Caki2 (cell line): ENCODE measurements around the gene SUCO. TPM values are rescaled to one million over a fixed set of nuclear protein-coding genes. Genes with fewer than 3 reads are reported as not detected.
A peak's percentile ranks its signal among the peaks of the same experiment; 100 is the strongest.

Source experiments
- DNase-seq: peaks from one replicate; pipeline ENCODE4 v3.0.0-alpha.2; 2015; ENCODE audit warnings: low read depth
- in situ Hi-C: cut with HindIII; loops from 2 replicates; pipeline ENCODE4 v1.10.0; 2016; ENCODE audit warnings: low sequenced_read_pairs, low pct_unique_long_range_greater_than_20kb, mixed read lengths
- total RNA-seq: library from RNA; depleted of rRNA; stranded (reverse); fragments of >200 nt; shearing (Covaris generic); gene quantifications from 2 replicates; pipeline ENCODE4 v1.2.3, GENCODE V29; 2014; ENCODE audit warnings: low replicate concordance

Gene SUCO
- total RNA-seq, 1 experiment from 2014 or later = 8.9 TPM

DNA sequence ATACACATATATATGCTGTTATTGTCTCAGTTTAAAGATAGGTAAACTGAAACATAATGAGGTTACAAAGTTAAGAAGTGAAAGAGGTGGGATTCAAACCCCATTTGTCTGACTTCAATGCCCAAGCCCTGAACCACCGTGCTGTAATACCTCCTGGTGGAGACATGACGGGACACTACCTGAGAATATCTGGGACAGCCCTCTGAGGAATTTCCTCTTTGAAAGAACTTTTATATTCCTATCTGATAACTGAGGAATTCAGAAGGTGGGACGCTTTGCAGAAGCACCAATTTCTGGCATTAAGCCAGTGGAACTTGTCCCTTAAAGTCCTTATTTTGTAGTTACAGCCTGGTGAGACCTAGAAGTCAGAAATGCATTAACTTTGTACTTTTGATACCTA lies 93.9 kb downstream of the SUCO start:
- DNase-seq = no peak
- in situ Hi-C loops = no loop called here

DNA sequence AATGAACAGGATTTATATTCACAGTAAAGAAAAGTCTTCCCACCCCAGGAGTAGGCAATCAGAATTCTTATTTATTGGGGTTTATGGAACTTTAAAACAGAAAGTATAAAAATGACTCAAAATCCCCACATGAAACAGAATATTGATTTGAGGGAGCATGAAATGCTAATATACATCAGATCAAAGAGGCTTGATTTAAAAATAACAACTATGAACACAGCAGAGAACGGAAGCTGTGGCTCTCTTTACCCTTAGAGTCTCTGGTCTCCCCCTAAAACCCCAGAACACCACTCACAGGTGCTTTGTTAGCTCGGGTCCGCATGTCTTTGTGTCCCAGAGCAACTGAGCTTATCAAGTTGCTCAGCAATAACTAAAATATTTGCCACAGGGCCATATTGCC lies 94.8 kb downstream of the SUCO start:
- DNase-seq = no peak
- in situ Hi-C loops = no loop called here

DNA sequence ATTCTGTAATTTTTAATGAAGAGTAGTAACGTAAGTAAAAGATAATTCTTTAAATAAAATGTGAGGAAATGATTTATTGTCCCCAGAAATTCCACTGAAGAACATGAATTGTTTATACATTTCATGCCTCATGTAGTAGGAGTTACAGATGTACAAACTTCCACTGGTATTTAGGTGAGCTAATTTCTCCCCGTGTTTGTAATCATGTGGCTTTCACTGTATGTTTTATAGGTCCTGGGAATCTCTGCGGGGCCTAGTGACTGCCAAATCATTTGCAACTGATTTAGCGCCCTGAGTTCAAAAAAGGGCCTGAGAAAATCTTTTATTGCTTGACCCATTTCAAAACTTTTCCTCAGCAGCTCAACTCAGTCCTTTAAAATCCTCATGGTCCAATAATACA lies 95.5 kb downstream of the SUCO start:
- DNase-seq = no peak
- in situ Hi-C loops = no loop called here

DNA sequence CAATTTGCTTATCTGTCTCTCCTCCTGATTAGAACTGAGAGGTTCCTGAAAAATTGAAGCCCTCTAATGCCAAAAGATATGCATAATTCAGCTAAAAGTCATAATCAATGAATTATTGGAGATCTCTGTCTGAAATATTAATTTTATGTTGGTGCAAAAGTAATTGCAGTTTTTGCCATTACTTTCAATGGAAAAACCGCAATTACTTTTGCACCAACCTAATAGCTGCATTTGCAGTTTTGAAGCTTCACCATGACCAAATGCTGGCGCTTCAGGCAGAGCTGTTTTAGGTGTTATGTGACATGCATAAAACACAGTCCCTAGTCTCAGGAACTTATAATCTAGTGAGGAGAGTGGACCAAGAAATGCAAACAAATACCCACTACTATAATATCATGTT lies 96.2 kb downstream of the SUCO start:
- in situ Hi-C loops = no loop called here
- DNase-seq = no peak

DNA sequence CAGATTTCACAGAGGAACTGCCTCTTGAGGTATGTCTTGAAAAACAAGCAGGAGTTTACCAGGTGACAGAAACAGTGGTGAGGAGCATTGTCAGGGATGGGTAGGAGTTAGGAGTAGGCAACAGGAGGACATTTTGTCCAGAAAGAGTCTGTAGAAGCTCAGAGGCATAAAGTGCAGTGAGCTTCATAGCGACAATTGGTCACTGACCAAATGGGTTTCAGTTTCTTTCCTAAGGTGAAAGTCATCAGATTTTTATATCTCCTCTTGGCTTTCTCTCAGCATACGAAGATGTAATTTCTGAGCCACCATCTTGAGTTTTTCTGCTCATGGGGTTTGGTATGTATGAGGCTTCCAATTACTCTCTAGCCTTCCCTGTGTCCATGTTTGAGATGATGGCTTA lies 96.7 kb downstream of the SUCO start:
- no peak for DNase-seq
- in situ Hi-C loops = no loop called here

DNA sequence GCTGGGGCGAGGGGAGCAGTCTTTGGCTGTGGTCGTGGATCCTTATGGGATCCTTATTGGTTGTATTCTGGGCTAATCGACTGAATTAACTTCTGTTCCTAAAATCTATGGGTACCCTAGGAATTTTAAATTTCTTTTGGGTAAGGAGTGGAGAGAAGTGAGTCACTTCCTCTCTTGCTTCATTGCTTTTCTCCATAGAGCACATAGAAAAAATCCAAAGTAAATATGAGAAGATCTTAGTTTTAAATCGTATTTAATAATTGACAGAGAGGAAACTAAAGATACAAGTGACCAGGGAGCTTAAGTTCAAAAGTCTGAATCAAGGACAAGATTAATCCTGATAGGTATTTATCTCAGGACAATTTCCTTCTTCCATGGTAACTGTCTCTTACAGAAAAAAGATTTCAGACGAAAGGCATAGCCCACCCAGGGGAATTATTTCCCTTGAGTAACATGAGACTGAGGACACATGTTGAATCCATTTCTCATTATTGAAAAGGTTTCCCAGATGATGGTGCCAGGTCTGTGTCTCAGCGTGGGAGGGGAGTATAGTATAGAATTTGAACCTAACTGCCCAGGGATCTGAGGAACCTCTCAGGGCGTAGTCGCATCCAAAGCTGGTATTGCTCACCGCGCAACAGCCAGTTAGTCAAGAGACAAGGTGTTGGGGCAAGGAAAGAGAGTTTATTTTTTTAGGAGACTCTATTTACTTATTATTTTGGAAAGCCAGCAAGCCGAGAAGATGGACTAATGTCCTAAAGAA lies 97.3 kb downstream of the SUCO start:
- peak; percentile 42 for DNase-seq
- in situ Hi-C loops = no loop called here

DNA sequence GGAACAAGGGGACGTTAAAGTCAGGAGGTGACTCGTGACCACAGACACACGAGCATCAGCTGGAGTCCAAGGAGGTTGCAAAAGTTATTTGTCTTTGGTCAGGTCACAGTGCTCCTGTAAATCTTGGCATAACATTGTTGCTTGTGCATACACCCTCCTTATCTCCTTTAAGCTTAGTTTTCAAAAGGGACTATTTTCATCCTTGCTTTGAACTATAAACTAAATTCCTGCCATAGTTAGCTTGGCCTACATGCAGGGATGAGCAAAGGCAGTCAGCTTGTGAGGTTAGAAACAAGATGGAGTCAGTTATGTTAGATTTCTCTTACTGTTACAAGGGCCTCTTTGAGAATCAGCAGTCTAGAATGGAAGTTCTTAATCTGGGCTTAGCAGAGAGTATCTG lies 97.9 kb downstream of the SUCO start:
- no peak for DNase-seq
- in situ Hi-C loops = no loop called here

DNA sequence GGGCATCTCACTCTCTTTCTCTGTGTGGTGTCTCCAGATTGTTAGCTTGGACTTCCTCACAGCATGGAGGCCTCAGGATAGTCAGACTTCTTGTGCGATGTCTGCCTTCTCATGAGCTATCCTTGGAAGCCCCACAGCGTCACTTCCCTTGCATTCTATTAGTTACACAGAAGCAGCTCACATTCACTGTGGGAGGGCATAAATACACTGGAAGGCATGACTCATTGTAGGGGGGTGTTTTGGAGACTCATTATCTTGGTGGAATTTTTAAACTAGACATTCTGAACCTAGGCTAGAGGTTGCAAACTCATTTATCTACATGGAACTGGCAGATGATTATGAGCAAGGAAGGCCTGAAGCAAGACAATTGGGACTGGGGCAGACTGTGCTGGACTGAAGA lies 104.6 kb downstream of the SUCO start:
- DNase-seq = peak; percentile 81
- in situ Hi-C loops = no loop called here

DNA sequence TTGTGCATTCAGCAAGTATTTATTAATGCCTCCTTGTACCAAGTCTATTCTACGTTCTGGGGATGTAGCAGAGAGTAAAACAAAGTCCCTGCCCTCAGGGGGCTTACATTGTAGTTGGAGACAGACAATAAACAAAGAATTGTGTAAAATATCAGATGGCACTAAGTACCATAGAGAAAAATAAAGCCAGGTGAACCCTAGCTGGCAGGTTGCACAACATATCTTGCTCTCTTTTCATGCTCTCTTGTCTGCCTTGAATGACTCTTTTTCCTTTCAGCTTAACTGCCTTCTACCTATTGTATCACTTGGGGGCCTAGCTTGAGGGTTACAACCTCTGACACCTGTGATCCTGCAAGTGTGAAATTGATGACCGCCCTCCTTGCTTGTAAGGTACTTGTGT lies 105.3 kb downstream of the SUCO start:
- in situ Hi-C loops = no loop called here
- DNase-seq = no peak

DNA sequence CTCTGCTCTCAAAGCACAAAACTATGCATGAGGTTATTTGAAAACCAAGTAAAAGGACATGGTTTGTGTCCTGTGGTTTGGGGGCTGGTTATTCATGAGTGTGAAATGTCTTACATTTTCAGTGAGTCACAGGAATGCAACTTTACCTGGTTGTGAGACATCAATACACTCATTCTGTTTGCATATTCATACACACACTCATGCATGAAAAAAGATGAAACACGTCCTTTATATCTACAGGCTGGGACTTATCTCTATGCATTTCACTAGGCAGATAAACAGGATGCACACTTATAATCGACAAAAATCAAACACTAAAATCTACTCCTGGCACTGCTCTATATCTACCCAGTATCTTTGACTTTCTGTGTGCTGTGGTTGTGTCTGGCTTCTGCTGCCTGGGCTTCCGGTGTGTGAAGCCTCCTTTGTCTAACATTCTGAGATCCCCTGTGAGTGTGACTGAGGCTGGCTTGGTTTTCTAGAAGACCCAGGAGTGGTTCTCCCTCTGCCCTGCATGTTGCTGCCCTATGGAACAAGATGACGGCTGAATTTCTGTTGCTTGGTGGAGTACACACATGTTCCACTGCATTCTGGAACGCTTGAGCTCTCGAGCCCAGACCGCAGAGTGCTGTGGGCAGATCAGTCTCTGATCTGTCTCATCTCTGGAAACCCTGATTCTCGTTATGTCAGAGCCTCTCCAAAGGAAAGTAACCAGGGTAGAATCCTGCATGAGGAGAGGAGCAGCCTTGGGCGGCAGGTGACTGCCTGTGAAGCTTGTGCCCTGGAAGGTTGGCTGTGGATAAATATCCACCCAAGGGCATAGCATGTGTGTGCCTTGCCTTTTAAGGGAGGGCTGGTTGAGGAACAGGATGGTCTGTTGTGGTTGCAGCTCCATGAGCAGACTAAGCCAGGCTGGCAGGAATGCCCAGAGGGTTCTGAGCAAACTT lies 106.2 kb downstream of the SUCO start:
- DNase-seq = peak; percentile 82
- in situ Hi-C loops = no loop called here

DNA sequence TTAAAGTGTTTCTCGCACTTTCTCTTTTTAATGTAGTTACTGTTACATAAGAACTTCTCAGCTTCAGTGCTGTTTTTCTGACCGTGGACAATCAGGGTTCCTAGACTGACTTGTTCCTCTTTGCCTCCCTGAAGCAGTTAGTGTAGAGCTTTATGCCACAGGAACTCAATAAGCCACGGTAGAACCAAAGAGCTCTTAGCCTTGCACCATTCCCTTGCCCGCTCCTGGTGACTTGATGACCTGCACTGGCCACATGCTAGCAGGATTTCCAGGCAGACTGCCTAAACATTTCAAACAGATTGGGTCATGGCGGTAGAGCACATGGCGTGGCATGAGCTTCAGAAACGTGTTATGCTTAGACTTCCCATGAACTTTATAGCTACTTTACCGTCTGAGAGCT lies 107.2 kb downstream of the SUCO start:
- in situ Hi-C loops = no loop called here
- DNase-seq = no peak

DNA sequence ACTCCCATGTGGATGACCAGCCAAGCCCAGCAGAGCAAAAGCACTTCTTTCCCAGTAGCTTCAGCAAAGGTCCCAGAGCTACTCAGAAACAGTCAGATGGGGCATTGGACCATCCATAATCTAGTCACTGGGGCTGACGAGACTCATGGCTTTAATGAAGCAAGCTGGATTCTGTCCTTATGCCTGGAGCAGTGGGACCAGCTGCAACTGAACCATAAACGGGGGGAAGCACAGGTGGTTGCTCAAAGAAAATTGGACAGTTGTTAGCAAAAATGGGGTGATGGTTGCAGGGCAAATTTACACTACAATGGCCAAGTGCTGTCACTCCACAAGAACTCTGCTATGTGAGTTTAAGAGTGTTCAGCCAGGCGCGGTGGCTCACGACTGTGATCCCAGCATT lies 108.5 kb downstream of the SUCO start:
- DNase-seq = no peak
- in situ Hi-C loops = no loop called here

DNA sequence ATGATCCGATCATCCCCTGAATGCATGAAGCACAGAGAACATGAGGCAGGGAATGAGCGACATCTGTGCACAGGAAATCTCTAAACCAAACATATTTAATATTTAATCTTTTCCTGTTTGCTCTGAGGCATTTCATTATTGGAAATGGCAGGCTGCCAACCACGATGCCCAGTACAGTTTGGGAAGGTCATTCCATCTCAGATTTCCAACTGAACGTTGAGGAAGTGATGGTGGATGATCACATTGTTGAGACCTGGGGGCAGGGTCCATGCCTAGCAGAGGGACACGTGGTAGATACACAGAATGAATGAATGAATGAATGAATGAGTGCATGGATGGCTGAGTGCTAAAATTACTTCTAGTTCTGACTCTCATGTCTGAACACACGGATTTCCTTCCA lies 110.0 kb downstream of the SUCO start:
- peak; percentile 18 for DNase-seq
- in situ Hi-C loops = no loop called here

DNA sequence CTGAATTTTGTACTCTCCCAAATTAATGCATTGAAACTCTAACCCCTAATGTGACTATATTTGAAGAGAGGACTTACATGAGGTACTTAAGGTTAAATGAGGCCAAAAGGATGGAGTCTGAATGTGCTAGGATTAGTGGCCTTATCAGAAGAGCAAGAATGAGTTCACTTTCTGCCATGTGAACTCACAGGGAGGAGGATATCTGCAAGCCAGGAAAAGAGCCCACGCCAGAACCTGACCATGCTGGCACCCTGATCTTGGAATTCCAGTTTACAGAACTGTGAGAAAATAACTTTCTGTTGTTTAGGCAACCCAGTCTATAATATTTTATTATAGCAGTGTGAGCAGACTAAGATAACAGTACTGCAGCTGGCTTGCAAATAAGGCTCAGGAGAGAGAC lies 113.7 kb downstream of the SUCO start:
- in situ Hi-C loops = no loop called here
- no peak for DNase-seq

DNA sequence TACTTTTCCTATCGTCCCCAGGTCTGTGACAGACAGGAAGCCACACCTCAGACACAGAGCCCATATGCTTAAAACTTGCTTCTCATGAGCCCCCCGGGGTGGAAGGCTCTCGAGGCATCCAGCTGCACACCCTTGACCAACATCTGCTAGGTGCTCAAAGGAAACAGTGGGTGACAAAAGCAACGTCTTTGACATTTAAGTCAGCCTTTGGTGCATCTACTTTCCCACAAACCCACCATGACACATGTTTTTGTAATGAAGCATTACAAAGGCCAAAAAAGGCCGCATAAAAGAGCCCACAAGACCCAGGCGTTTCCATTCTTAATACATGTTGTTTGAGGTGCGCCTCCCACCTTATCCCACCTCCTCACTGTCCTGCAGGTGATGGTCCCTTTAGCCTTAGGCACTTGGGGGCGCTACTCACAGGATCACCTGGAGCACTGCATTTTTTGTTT lies 114.2 kb downstream of the SUCO start:
- no peak for DNase-seq
- in situ Hi-C loops = no loop called here

DNA sequence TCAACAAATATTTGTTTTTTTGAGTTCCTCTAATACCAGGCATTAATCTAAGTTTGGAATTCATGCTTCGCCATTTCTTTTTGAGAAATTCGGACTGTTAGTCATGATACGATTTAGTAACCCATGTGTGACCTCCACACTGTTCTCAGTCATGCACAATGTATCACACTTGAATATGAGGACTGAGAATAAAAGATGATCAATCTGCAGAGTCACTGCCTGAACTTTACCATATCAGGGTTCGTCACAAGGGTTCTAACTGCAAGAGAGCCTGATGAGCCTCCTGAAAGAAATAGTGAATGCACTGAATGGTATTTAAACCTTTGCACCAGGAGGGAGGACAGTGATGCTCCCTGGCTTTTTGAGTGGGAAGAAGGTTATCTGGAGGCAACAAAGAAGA lies 115.0 kb downstream of the SUCO start:
- in situ Hi-C loops = no loop called here
- no peak for DNase-seq

DNA sequence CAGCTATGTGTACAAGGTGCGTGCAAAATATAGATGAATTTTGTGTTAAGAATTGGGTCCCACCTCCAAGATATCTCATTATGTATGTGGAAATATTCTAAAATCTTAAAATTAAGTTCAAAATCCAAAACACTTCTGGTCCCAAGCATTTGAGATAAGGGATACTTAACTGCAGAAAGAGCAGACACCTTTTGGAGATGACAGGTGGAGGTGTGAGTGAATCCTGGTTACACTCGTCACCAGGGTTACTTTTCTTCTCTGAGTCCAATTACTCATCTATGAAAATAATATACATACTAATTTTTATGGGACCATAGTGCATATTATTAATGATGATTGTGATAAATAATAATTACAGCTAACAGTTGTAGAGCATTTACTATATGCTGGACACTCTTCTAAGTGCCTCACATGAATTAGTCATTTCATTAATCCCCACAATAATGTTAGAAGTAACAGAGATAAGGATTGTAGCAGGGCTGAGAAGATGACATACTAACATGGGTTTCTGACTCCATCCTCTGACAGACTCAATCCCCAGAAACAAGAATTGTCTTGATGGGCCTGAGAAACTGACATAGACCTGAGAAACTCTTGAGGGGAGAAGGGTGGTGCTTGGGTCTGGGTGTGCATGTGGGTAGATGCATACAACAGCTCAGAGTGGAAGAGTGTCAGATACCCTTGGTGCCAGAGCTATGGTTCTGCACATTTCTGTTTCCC lies 117.7 kb downstream of the SUCO start:
- no peak for DNase-seq
- in situ Hi-C loops = no loop called here

DNA sequence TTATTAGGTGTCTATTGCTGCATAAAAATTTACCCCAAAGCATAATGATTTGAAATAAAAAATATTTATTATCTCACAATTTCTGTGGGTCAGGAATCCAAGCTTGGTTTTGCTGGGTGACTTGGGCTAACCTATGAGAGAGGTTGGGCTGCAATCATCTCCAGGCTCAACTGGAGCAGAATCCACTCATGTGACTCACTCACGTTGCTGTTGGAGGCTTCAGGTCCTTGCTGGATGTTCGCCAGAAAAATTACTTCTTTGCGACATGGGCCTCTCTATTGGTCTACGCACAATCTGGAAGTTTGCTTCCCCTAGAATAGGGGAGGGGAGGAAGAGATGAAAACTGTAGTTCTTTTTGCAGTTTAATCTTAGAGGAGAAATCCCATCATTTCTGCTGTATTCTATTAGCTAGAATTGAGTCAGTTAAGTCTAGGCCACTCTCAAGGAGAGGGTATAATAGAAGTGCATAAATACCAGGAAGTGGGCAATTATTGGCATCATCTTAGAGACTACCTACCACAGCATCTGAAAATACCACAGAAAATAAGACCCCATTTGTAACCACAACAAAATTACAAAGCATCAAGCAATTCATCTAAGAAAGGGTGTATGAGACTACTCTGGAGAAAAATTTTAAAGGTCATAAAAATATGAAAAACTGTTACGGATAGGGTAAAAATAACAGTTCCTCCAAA lies 120.2 kb downstream of the SUCO start:
- no peak for DNase-seq
- in situ Hi-C loops = no loop called here
